ENCODE measurements around the gene NDEL1.

Gene NDEL1

GRCh38 chr17:8487130-8487645, 51.5 kb downstream of the NDEL1 start:
- DNase-seq (ENCODE audit: low read depth): no peak
- H3K4me3 ChIP-seq (ENCODE audit: low read depth, low read length): no peak overlapping the region
- no peak for TF ChIP-seq CTCF (IDR thresholded peaks at IDR 0.05; ENCODE audit: low read depth, low read length, missing control alignments)

- no peak for DNase-seq (ENCODE audit: low read depth)
- TF ChIP-seq CTCF (IDR thresholded peaks at IDR 0.05; ENCODE audit: low read depth, low read length, missing control alignments): no peak
- H3K4me3 ChIP-seq (ENCODE audit: low read depth, low read length): no peak overlapping the region
Observed at GRCh38 chr17:8487743-8488142, 52.1 kb downstream of the NDEL1 start.

GRCh38 chr17:8488491-8488890, 52.8 kb downstream of the NDEL1 start:
- no peak overlapping the region for H3K4me3 ChIP-seq (ENCODE audit: low read depth, low read length)
- no peak for DNase-seq (ENCODE audit: low read depth)
- no peak for TF ChIP-seq CTCF (IDR thresholded peaks at IDR 0.05; ENCODE audit: low read depth, low read length, missing control alignments)

- TF ChIP-seq CTCF (IDR thresholded peaks at IDR 0.05; ENCODE audit: low read depth, low read length, missing control alignments): no peak
- no peak overlapping the region for H3K4me3 ChIP-seq (ENCODE audit: low read depth, low read length)
Observed at GRCh38 chr17:8488901-8489300, 53.2 kb downstream of the NDEL1 start.

GRCh38 chr17:8489841-8490240, 54.2 kb downstream of the NDEL1 start:
- no peak overlapping the region for H3K4me3 ChIP-seq (ENCODE audit: low read depth, low read length)

More at GRCh38 chr17:8488901-8489300, 53.2 kb downstream of the NDEL1 start:
- no peak for DNase-seq (ENCODE audit: low read depth)

GRCh38 chr17:8490256-8491023, 54.8 kb downstream of the NDEL1 start:
- no peak overlapping the region for H3K4me3 ChIP-seq (ENCODE audit: low read depth, low read length)
- no peak for TF ChIP-seq CTCF (IDR thresholded peaks at IDR 0.05; ENCODE audit: low read depth, low read length, missing control alignments)
- DNase-seq (ENCODE audit: low read depth): no peak

More at GRCh38 chr17:8489841-8490240, 54.2 kb downstream of the NDEL1 start:
- no peak for DNase-seq (ENCODE audit: low read depth)
- TF ChIP-seq CTCF (IDR thresholded peaks at IDR 0.05; ENCODE audit: low read depth, low read length, missing control alignments): no peak

GRCh38 chr17:8492121-8492520, 56.4 kb downstream of the NDEL1 start:
- TF ChIP-seq CTCF (IDR thresholded peaks at IDR 0.05; ENCODE audit: low read depth, low read length, missing control alignments): no peak
- no peak for DNase-seq (ENCODE audit: low read depth)
- no peak overlapping the region for H3K4me3 ChIP-seq (ENCODE audit: low read depth, low read length)
